Activated CD8-positive, alpha-beta T cell treated with anti-CD3 and anti-CD28 coated beads, Interleukin-2, amount 10 ng/mL, durations not matched to agents 7 days and 5 days (primary cell): ENCODE data around the gene LHPP. TPM values are rescaled to one million over a fixed set of nuclear protein-coding genes. Genes with fewer than 3 reads are reported as not detected.
A peak's percentile ranks its signal among the peaks of the same experiment; 100 is the strongest.

Experiments
- ATAC-seq: fragments of 150-1000 bp; cut with Tn5 transposase; one replicate; pipeline ENCODE4 v1.10.0; 2021; ENCODE audit warnings: moderate library complexity
- CTCF ChIA-PET: fragments of 350-600 bp; sonication (Branson Sonifier 250); formaldehyde crosslinking; loops from one replicate; lab custom pipeline; 2021; ENCODE audit warnings: antibody characterized with exemption; lab: Charles Lee
- POLR2A ChIA-PET: fragments of 350-600 bp; sonication (Branson Sonifier 250); formaldehyde crosslinking; loops from one replicate; lab custom pipeline; 2021; ENCODE audit warnings: antibody characterized with exemption; lab: Charles Lee
- DNase-seq: peaks from one replicate; pipeline ENCODE4 v3.0.0-alpha.2; 2020
- H3K27ac Mint-ChIP-seq: one replicate; pipeline ENCODE4 v1.8.0; 2021; ENCODE audit warnings: mild to moderate bottlenecking, mixed read lengths
- H3K27me3 Mint-ChIP-seq: one replicate; pipeline ENCODE4 v1.8.0; 2021; ENCODE audit warnings: low read depth, mixed read lengths
- H3K36me3 Mint-ChIP-seq: one replicate; pipeline ENCODE4 v1.8.0; 2021; ENCODE audit warnings: low read depth, mixed read lengths
- H3K4me1 Mint-ChIP-seq: one replicate; pipeline ENCODE4 v1.8.0; 2021; ENCODE audit warnings: low read depth, mixed read lengths
- H3K4me3 Mint-ChIP-seq: one replicate; pipeline ENCODE4 v1.8.0; 2021; ENCODE audit warnings: mild to moderate bottlenecking, mixed read lengths
- H3K9me3 Mint-ChIP-seq: one replicate; pipeline ENCODE4 v1.8.0; 2022; ENCODE audit warnings: mixed read lengths; ENCODE audit not compliant: insufficient read depth
- total RNA-seq, 2 experiments: library from RNA; stranded (reverse); gene quantifications; one replicate each; pipeline ENCODE4 v1.2.3, GENCODE V29; 2021

The LHPP gene
- total RNA-seq, 2 experiments from 2014 or later, result 24.7 to 25.7 TPM

GRCh38 chr10:124625831-124626238, 164.2 kb downstream of the LHPP start:
- DNase-seq, result no peak
- Mint-ChIP-seq H3K4me1 (peaks cover 31% of the 10 kb centered on the region), H3K36me3 (peaks cover 1% of the 10 kb centered on the region), H3K27ac (no peak overlapping the region), H3K27me3 (no peaks in the 10 kb centered on the region), H3K4me3 (no peak overlapping the region), H3K9me3 (no peaks in the 10 kb centered on the region)
- ChIA-PET CTCF (interaction anchor here (2.2 kb wide), 1 partner anchor 71 kb away, joined by 7 read pairs; no protein-coding TSS in a partner anchor), POLR2A (no interaction called here)
- no peak for ATAC-seq

GRCh38 chr10:124626759-124627380, 165.2 kb downstream of the LHPP start:
- no peaks in the 10 kb centered on the region for H3K9me3 Mint-ChIP-seq
- ATAC-seq (peak; percentile 75), DNase-seq (peak; percentile 63)
- H3K4me1 Mint-ChIP-seq, result peaks cover 40% of the 10 kb centered on the region
- peak overlapping the region; percentile 70 for H3K27ac Mint-ChIP-seq
- ChIA-PET POLR2A (no interaction called here), CTCF (interaction anchor here (1.0 to 3.2 kb wide), 12 partner anchors 10 to 199 kb away, joined by 3 to 20 read pairs (median 3); no protein-coding TSS in a partner anchor)
- H3K4me3 Mint-ChIP-seq, result peak overlapping the region; percentile 31
- H3K36me3 Mint-ChIP-seq, result peaks cover 1% of the 10 kb centered on the region
- H3K27me3 Mint-ChIP-seq, result no peaks in the 10 kb centered on the region

GRCh38 chr10:124627866-124628675, 166.4 kb downstream of the LHPP start:
- H3K4me1 Mint-ChIP-seq, result peaks cover 44% of the 10 kb centered on the region
- H3K27me3 Mint-ChIP-seq, result no peaks in the 10 kb centered on the region
- ChIA-PET CTCF (interaction anchor here (1.0 to 3.2 kb wide), 10 partner anchors 9 to 198 kb away, joined by 3 to 20 read pairs (median 4); no protein-coding TSS in a partner anchor), POLR2A (interaction anchor here (0.8 kb wide), 1 partner anchor 60 kb away, joined by 3 read pairs; no protein-coding TSS in a partner anchor)
- DNase-seq (no peak), ATAC-seq (no peak)
- no peak overlapping the region for H3K27ac Mint-ChIP-seq
- H3K4me3 Mint-ChIP-seq, result no peak overlapping the region
- peaks cover 4% of the 10 kb centered on the region for H3K36me3 Mint-ChIP-seq
- no peaks in the 10 kb centered on the region for H3K9me3 Mint-ChIP-seq

- POLR2A ChIA-PET, result interaction anchor here (0.8 kb wide), 1 partner anchor 59 kb away, joined by 3 read pairs; no protein-coding TSS in a partner anchor
These were observed 167.0 kb downstream of the LHPP start for GRCh38 chr10:124628676-124629021.

GRCh38 chr10:124629415-124629814, 167.8 kb downstream of the LHPP start:
- Mint-ChIP-seq H3K27me3 (no peaks in the 10 kb centered on the region), H3K27ac (no peak overlapping the region), H3K4me1 (peaks cover 44% of the 10 kb centered on the region), H3K36me3 (peaks cover 10% of the 10 kb centered on the region), H3K4me3 (no peak overlapping the region), H3K9me3 (no peaks in the 10 kb centered on the region)
- POLR2A ChIA-PET, result interaction anchor here (0.9 to 1.3 kb wide), 2 partner anchors 19 to 116 kb away, joined by 3 to 4 read pairs; no protein-coding TSS in a partner anchor
- ATAC-seq (no peak), DNase-seq (no peak)
- CTCF ChIA-PET, result interaction anchor here (3.2 kb wide), 1 partner anchor 112 kb away, joined by 20 read pairs; no protein-coding TSS in a partner anchor

More at GRCh38 chr10:124628676-124629021, 167.0 kb downstream of the LHPP start:
- H3K27me3 Mint-ChIP-seq, result no peaks in the 10 kb centered on the region
- no peak for ATAC-seq
- H3K36me3 Mint-ChIP-seq, result peaks cover 6% of the 10 kb centered on the region
- no peak for DNase-seq
- no peak overlapping the region for H3K4me3 Mint-ChIP-seq
- peaks cover 44% of the 10 kb centered on the region for H3K4me1 Mint-ChIP-seq
- H3K9me3 Mint-ChIP-seq, result no peaks in the 10 kb centered on the region
- CTCF ChIA-PET, result interaction anchor here (1.3 to 3.2 kb wide), 4 partner anchors 95 to 197 kb away, joined by 3 to 20 read pairs (median 4); no protein-coding TSS in a partner anchor
- H3K27ac Mint-ChIP-seq, result no peak overlapping the region

GRCh38 chr10:124629842-124630241, 168.2 kb downstream of the LHPP start:
- peaks cover 13% of the 10 kb centered on the region for H3K36me3 Mint-ChIP-seq
- peaks cover 44% of the 10 kb centered on the region for H3K4me1 Mint-ChIP-seq

GRCh38 chr10:124630551-124630950, 168.9 kb downstream of the LHPP start:
- no peaks in the 10 kb centered on the region for H3K27me3 Mint-ChIP-seq
- H3K36me3 Mint-ChIP-seq, result peaks cover 15% of the 10 kb centered on the region
- ATAC-seq (no peak), DNase-seq (no peak)
- H3K4me1 Mint-ChIP-seq, result peaks cover 42% of the 10 kb centered on the region
- ChIA-PET POLR2A (interaction anchor here (0.7 to 1.3 kb wide), 3 partner anchors 18 to 327 kb away, joined by 3 to 4 read pairs (median 4); no protein-coding TSS in a partner anchor), CTCF (no interaction called here)
- H3K4me3 Mint-ChIP-seq, result no peak overlapping the region
- no peak overlapping the region for H3K27ac Mint-ChIP-seq
- no peaks in the 10 kb centered on the region for H3K9me3 Mint-ChIP-seq

More at GRCh38 chr10:124629842-124630241, 168.2 kb downstream of the LHPP start:
- POLR2A ChIA-PET, result interaction anchor here (0.9 to 1.3 kb wide), 3 partner anchors 19 to 116 kb away, joined by 3 to 4 read pairs (median 3); no protein-coding TSS in a partner anchor
- Mint-ChIP-seq H3K27ac (no peak overlapping the region), H3K4me3 (no peak overlapping the region), H3K9me3 (no peaks in the 10 kb centered on the region), H3K27me3 (no peaks in the 10 kb centered on the region)
- CTCF ChIA-PET, result no interaction called here
- DNase-seq, result no peak
- no peak for ATAC-seq

- H3K4me1 Mint-ChIP-seq, result peaks cover 46% of the 10 kb centered on the region
- ATAC-seq (no peak), DNase-seq (peak; percentile 45)
- CTCF ChIA-PET, result interaction anchor here (0.7 to 1.5 kb wide), 12 partner anchors 10 to 198 kb away, joined by 3 to 7 read pairs (median 4); no protein-coding TSS in a partner anchor
- no peaks in the 10 kb centered on the region for H3K9me3 Mint-ChIP-seq
- POLR2A ChIA-PET, result no interaction called here
- H3K36me3 Mint-ChIP-seq, result peaks cover 15% of the 10 kb centered on the region
- no peaks in the 10 kb centered on the region for H3K27me3 Mint-ChIP-seq
- no peak overlapping the region for H3K4me3 Mint-ChIP-seq
- H3K27ac Mint-ChIP-seq, result no peak overlapping the region
These were observed 170.5 kb downstream of the LHPP start for GRCh38 chr10:124632064-124632531.

- DNase-seq, result no peak
- H3K27me3 Mint-ChIP-seq, result no peaks in the 10 kb centered on the region
- no peak overlapping the region for H3K4me3 Mint-ChIP-seq
- no peaks in the 10 kb centered on the region for H3K9me3 Mint-ChIP-seq
- ChIA-PET POLR2A (no interaction called here), CTCF (interaction anchor here (0.7 to 1.5 kb wide), 11 partner anchors 11 to 197 kb away, joined by 3 to 7 read pairs (median 5); no protein-coding TSS in a partner anchor)
- no peak overlapping the region for H3K27ac Mint-ChIP-seq
- ATAC-seq, result no peak
- peaks cover 17% of the 10 kb centered on the region for H3K36me3 Mint-ChIP-seq
- peaks cover 46% of the 10 kb centered on the region for H3K4me1 Mint-ChIP-seq
These were observed 170.9 kb downstream of the LHPP start for GRCh38 chr10:124632566-124632965.

- ATAC-seq (peak; percentile 54), DNase-seq (no peak)
- ChIA-PET CTCF (interaction anchor here (1.3 to 2.5 kb wide), 4 partner anchors 9 to 106 kb away, joined by 3 to 10 read pairs (median 8); no protein-coding TSS in a partner anchor), POLR2A (no interaction called here)
- Mint-ChIP-seq H3K27ac (peak overlapping the region; percentile 55), H3K36me3 (peaks cover 19% of the 10 kb centered on the region), H3K9me3 (no peaks in the 10 kb centered on the region), H3K27me3 (no peaks in the 10 kb centered on the region), H3K4me3 (no peak overlapping the region), H3K4me1 (peaks cover 49% of the 10 kb centered on the region)
These were observed 174.8 kb downstream of the LHPP start for GRCh38 chr10:124636271-124636995.
